HUES6 (cell line): ENCODE data around the gene DEFB124.

Experiments
- H3K27ac ChIP-seq: 2 replicates; pipeline ENCODE4 v1.7.0; 2013; ENCODE audit warnings: low read depth, mild to moderate bottlenecking, low read length, inconsistent platforms
- H3K27me3 ChIP-seq: 2 replicates; pipeline ENCODE4 v1.6.1; 2013; ENCODE audit warnings: low read length; ENCODE audit not compliant: control insufficient read depth, insufficient read depth
- H3K36me3 ChIP-seq: 2 replicates; pipeline ENCODE4 v1.6.1; 2013; ENCODE audit warnings: low read length; ENCODE audit not compliant: control insufficient read depth, insufficient read depth
- H3K4me1 ChIP-seq: 2 replicates; pipeline ENCODE4 v1.6.1; 2013; ENCODE audit warnings: low read length; ENCODE audit not compliant: control insufficient read depth, insufficient read depth
- H3K4me3 ChIP-seq: 2 replicates; pipeline ENCODE4 v1.5.1; 2013; ENCODE audit warnings: low read depth, low read length
- H3K9ac ChIP-seq: one replicate; pipeline ENCODE4 v1.6.1; 2013; ENCODE audit warnings: mild to moderate bottlenecking, low read length
- H3K9me3 ChIP-seq: 2 replicates; pipeline ENCODE4 v1.6.1; 2013; ENCODE audit warnings: low read depth, low read length; ENCODE audit not compliant: control insufficient read depth, insufficient read depth

The DEFB124 gene

DNA sequence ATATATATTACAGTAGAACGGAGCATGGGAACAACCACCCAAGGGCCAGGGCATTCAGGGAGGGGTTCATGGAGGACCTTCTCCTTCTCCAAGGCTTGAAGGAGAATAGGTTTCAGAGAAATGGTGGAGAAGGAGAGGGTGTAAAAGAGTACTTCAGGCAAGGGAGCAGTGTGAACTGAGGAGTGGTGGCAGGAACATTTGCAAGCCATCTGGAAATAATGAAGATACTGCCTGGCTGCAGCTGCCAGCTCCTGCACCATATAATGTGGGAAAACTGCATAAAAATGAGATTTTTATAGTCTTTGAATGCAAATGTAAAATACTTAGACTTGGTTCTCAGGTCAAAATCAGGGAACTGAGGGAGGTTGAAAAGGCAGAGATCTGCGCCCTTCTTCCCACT is 59.3 kb downstream of the DEFB124 start:
- H3K27me3 ChIP-seq, result peaks cover 6% of the 10 kb centered on the region; the same call in 1 of the 2 replicates
- no peaks in the 10 kb centered on the region for H3K4me1 ChIP-seq
- H3K9me3 ChIP-seq, result peaks cover 60% of the 10 kb centered on the region; the same call in 1 of the 2 replicates

More for the DNA sequence above, 59.3 kb downstream of the DEFB124 start:
- Histone ChIP-seq H3K9ac (no peak overlapping the region), H3K4me3 (no peak overlapping the region), H3K27ac (no peak overlapping the region), H3K36me3 (no peaks in the 10 kb centered on the region)
